Measurements from ENCODE around the gene DLK1. TPM values are rescaled to one million over a fixed set of nuclear protein-coding genes. Genes with fewer than 3 reads are reported as not detected.

Gene DLK1
- total and polyA plus RNA-seq, 2 of the 4 experiments (the other 2 are of a cell fraction), result under 0.01 to 0.07 TPM

- peak overlapping the region; percentile 97 for H2BK20ac ChIP-seq (ENCODE audit: low read depth, low read length)
- DNase-seq (no peak), ATAC-seq (ENCODE audit: low read depth) (no peak)
- peak overlapping the region; percentile 56; the same call in 1 of the 2 replicates for H3K18ac ChIP-seq (ENCODE audit: low read depth, low read length)
- BruUV-seq (replicated peaks), result no TSS peak
- H3K4me3 ChIP-seq (ENCODE audit: insufficient read depth, low read depth, low read length), result no peak overlapping the region
- intact Hi-C loops (cut with micrococcal nuclease) (loop anchor here (10.0 kb wide), 1 partner anchor 133 kb away; the partner anchor contains the start of gene MEG3), in situ Hi-C loops (cut with MboI; ENCODE audit: low sequenced_read_pairs) (no loop called here), dilution Hi-C loops (cut with HindIII; ENCODE audit: low sequenced_read_pairs, unreplicated experiment) (no loop called here)
- H2AK5ac ChIP-seq (ENCODE audit: low read depth, low read length), result peak overlapping the region; percentile 90
- H3K9me3 ChIP-seq (ENCODE audit: control insufficient read depth, insufficient read depth, low read length), result no peaks in the 10 kb centered on the region
- no peak overlapping the region for H3K9ac ChIP-seq (ENCODE audit: low read depth, low read length)
- H3K56ac ChIP-seq (ENCODE audit: extremely low read depth, insufficient read depth, low read length), result no peak overlapping the region
- H4K20me1 ChIP-seq (ENCODE audit: insufficient read depth, low read length), result no peaks in the 10 kb centered on the region
- H2BK5ac ChIP-seq (ENCODE audit: low read depth, low read length, poor library complexity, severe bottlenecking), result peak overlapping the region; percentile 83
- H3K4ac ChIP-seq (ENCODE audit: low read depth, low read length), result peak overlapping the region; percentile 75
- H3K14ac ChIP-seq (replicated peaks; ENCODE audit: low read depth, low read length), result peak overlapping the region; percentile 24; the same call in 1 of the 2 replicates
- POLR2A ChIA-PET (ENCODE audit: unreplicated experiment), result no interaction called here
- no peak overlapping the region; the same call in 1 of the 2 replicates for H4K5ac ChIP-seq (ENCODE audit: low read depth, low read length)
- H3K27ac ChIP-seq (ENCODE audit: insufficient read depth, low read length), result no peak overlapping the region; the same call in 1 of the 2 replicates
- H2BK120ac ChIP-seq (ENCODE audit: low read depth, low read length), result peak overlapping the region; percentile 85
- H4K91ac ChIP-seq (ENCODE audit: insufficient read depth, low read depth, low read length), result peak overlapping the region; percentile 87
- H2AK9ac ChIP-seq (replicated peaks; ENCODE audit: low read depth, low read length, poor library complexity), result peak overlapping the region; percentile 47
- peak overlapping the region; percentile 54 for H2AFZ ChIP-seq (replicated peaks; ENCODE audit: low read length, poor library complexity)
- peak overlapping the region; percentile 33; the same call in 1 of the 3 replicates for H2BK15ac ChIP-seq (ENCODE audit: low read depth, low read length)
- no peaks in the 10 kb centered on the region for H3K36me3 ChIP-seq (ENCODE audit: control insufficient read depth, insufficient read depth, low read length)
- peak overlapping the region; percentile 55 to 70; a peak in 3 of 4 replicates for H4K8ac ChIP-seq (ENCODE audit: low read depth in 2 of 2, low read length in 2 of 2)
- TF ChIP-seq MAZ (IDR thresholded peaks at IDR 0.05; ENCODE audit: borderline replicate concordance, low read depth, low read length), result no peak
- TF ChIP-seq, protein P1, sequence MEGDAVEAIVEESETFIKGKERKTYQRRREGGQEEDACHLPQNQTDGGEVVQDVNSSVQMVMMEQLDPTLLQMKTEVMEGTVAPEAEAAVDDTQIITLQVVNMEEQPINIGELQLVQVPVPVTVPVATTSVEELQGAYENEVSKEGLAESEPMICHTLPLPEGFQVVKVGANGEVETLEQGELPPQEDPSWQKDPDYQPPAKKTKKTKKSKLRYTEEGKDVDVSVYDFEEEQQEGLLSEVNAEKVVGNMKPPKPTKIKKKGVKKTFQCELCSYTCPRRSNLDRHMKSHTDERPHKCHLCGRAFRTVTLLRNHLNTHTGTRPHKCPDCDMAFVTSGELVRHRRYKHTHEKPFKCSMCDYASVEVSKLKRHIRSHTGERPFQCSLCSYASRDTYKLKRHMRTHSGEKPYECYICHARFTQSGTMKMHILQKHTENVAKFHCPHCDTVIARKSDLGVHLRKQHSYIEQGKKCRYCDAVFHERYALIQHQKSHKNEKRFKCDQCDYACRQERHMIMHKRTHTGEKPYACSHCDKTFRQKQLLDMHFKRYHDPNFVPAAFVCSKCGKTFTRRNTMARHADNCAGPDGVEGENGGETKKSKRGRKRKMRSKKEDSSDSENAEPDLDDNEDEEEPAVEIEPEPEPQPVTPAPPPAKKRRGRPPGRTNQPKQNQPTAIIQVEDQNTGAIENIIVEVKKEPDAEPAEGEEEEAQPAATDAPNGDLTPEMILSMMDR (conservative IDR thresholded peaks at IDR 0.05; ENCODE audit: low read depth, low read length), result no peak
- H3K27me3 ChIP-seq (ENCODE audit: control insufficient read depth, insufficient read depth, low read length), result peaks cover 3% of the 10 kb centered on the region; the same call in 1 of the 2 replicates
- WGBS, 2 experiments (ENCODE audit: extremely low coverage in 2 of 2, insufficient read length in 1 of 2), result 84% methylated on average over 5 of the region's 6 CpGs; no CpG with 5 or more reads in 1 of the 2 experiments
- H3K4me1 ChIP-seq (ENCODE audit: control insufficient read depth, insufficient read depth, low read length), result peaks cover 23% of the 10 kb centered on the region
- CTCF ChIA-PET, result interaction anchor here (0.9 kb wide), 1 partner anchor 29 kb away, joined by 3 read pairs; no protein-coding TSS in a partner anchor
- no peak overlapping the region for H3K4me2 ChIP-seq (ENCODE audit: low read depth, low read length)
- no peak overlapping the region for H3K23ac ChIP-seq (ENCODE audit: low read depth, low read length)
- no peaks in the 10 kb centered on the region for H3K79me1 ChIP-seq (ENCODE audit: low read depth in 1 of 2, low read length in 2 of 2)
- H3K9me1 ChIP-seq (ENCODE audit: insufficient read depth, low read length), result peaks cover 18% of the 10 kb centered on the region
These were observed 34.4 kb upstream of the DLK1 start for GRCh38 chr14:100692256-100692655.
